GM21526 (cell line): ENCODE results near the gene PIGL.
"Not testable (repeated sequence)": the region's sequence is repeated elsewhere in the genome, so short reads cannot be mapped to it uniquely, and the experiment has no call there.

Source experiments
- ATAC-seq: cut with Tn5 transposase; IDR thresholded peaks from one replicate; pipeline ENCODE4 v1.9.1; 2021; ENCODE audit warnings: moderate library complexity; ENCODE audit not compliant: unreplicated experiment, low FRiP score

PIGL gene

DNA sequence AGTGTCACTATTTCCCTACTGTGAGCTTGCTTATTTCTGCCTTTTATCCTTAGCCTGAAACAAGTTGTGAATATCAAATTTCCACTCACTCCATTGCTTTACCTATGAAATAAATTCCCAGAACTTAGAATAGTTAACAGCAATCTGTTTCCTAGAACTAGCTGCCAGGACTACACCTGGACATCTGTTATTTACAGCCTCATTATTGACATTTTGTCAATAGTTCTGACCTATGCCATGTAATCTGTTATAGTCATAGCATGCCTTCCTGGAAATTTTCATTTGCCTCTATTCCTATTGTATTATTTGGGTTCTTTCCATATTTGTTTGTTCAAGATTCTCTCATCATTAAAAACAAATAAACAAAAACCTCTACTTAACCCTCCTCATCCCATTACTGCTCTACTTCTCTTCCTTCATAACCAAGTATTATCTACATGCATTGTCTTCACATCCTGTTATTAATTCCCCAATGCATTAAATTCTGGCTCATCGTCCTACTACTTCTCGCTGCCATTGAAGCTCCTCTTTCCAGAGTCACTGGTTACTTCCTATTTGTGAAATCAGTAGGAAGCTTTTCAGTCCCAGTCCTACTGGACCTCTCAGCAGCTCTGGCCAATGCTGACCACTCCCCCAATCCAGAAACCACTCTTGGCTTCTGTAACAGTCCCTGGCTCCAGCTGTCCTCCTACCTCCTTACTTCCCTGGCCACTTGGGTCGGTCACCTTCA lies 55.3 kb downstream of the PIGL start:
- ATAC-seq, result no peak

DNA sequence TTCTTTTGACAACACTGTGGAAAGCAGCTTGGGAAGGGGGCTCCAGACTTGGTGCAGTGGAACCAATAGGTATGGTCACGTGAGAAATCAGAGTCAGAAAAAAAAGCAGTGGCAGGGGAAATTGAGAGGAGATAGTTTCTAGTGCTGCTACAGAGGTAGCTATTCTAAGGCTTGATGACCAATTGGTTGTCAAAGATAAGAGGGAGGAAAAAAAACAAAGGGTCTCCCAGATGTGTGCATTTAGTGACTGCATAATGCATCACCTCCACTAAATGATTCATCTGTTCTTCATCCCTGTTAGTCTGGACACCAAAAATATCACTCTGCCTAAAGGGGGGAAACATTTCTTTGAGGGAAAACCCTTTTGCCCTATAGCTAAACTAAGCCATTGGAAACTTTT lies 56.5 kb downstream of the PIGL start:
- no peak for ATAC-seq

GRCh38 chr17:16273929-16274339 lies 56.9 kb downstream of the PIGL start:
- no peak for ATAC-seq

DNA sequence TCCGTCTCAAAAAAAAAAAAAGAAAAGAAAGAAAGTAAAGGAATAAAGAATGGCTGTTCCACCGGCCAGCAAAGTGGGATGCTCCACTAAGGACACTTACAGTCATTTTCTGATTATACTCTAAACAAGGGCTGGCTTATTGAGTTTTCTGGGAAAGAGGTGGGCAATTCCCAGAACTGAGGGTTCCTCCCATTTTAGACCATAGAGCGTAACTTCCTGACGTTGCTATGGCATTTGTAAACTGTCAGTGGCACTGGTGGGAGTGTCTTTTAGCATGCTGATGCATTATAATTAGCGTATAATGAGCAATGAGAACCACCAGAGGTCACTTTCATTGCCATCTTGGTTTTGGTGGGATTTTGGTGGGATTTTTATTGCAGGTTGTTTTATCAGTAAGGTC lies 58.0 kb downstream of the PIGL start:
- no peak for ATAC-seq

DNA sequence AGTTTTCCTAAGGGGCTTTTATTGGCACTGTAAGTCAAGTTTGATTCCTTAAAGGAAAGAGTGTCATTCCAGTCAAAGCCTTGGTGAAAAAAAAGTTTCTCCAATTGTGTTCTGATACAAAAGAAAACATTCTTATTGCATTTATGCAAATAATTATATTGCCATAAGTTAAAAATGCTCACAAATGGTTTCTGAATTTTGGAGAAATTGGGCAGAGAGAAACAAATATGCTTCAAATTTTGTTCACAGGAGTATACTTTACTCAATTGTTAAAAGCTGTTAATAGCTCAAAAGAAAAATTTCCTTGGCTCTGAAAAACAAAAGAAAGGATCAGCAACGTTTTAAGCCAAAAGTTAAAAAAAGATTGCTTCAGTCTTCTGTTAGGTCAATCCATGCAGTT lies 60.2 kb downstream of the PIGL start:
- ATAC-seq, result no peak

- ATAC-seq, result no peak
Measured at GRCh38 chr17:16281351-16281750, 64.3 kb downstream of the PIGL start.

DNA sequence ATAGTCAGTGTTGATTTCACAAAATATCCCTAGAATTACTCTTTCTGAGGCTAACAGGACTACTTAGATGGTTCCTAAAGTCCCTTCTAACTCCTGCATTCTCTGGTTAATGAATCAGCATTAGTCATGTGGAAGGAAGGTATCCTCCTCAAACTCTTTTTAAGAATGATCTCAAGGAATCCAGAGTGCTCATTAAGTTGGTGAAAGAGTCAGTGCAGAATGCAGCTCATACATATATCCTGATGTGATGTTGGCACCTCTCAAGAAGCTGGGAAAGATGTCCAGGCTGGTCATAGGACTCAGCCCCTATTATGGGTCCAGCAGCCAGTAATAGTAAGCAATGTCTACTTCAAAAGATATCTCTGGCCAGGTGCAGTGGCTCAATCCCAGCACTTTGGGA lies 65.5 kb downstream of the PIGL start:
- no peak for ATAC-seq

DNA sequence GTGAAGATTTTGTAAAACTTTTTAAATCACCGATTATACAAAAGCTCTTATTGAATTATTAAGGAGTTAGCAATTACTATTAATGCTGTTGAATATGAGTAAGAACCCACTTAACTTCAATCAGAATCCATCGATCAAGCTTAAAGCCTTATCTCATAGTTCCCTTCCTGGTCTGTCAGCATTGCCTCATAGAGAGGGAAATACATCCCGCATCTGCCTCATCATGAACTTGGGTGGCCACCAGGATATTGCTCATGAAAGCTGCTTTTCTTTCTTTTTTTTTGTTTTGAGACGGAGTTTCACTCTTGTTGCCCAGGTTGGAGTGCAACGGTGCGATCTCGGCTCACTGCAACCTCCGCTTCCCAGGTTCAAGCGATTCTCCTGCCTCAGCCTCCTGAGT lies 66.7 kb downstream of the PIGL start:
- no peak for ATAC-seq

DNA sequence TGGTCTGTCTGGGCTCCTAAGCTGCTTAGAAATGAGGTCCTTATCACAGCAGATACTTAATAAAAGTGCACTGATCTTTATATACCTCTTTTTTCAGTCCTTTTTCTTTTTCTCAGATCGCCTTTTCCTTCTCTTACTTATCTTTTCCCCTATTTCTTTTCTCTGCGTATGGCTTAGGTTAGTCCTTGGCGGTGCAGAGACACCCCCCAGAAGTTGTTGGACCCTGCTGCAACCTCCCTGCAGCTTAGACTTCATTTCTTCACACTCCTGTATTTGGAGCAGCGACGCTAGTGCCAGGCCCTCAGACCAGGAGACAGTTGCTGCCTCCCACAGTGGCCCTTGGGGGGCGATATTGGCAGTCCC lies 68.6 kb downstream of the PIGL start:
- ATAC-seq, result no peak

- ATAC-seq, result peak; percentile 76
Measured at GRCh38 chr17:16286009-16286946, 69.3 kb downstream of the PIGL start.

DNA sequence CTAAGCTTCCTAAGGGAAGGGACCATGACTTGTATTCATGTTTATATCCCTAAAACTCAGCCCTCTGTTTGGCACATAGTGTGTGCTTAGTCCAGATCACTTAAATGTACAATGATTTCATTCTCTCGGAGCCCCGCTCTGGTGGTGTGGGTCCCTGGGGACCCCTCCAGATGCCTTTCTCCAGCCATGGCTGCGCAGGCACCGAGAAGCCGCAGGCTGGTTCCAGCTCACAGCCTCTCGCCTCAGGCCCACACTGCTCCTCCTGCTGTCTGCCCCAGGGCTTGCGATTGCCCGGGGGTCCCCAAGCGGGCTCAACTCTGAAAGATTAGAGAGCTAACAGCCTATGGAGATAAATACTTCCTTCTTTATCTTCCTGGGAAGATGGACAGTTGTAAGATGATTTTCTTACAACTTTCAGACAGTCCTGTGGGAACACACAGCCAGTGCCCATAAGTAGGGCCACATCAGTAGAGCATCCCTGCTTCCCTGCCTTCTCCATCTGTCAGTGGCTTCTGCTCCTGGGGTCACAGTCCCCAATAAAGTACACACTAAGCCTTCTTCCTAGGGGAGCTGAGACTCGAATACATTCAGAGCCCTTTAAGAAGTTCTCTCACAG lies 70.0 kb downstream of the PIGL start:
- ATAC-seq, result peak; percentile 39

DNA sequence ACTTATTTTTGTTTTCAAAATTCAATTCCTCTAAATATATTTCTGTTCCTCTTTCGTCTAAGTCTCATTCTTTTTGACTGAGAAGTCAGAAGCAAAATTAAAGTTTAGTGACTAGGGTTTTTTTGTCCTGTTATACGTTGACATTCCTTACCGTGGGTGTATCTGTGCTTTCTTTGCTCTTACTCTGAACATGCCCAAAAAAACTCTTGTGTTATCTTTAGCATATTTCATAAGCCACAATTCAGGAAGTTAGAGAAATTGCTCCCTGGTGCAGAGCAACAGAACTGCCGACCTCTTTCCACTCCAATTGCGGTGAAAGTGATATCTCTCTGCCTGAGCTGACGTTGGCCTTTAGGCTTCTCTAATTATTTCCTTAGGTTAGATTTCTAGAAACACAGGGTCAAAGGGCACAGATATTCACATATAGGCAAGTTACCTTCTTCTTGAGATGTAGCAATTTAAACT lies 70.6 kb downstream of the PIGL start:
- ATAC-seq, result peak; percentile 31

GRCh38 chr17:16288860-16289571 lies 72.0 kb downstream of the PIGL start:
- no peak for ATAC-seq

DNA sequence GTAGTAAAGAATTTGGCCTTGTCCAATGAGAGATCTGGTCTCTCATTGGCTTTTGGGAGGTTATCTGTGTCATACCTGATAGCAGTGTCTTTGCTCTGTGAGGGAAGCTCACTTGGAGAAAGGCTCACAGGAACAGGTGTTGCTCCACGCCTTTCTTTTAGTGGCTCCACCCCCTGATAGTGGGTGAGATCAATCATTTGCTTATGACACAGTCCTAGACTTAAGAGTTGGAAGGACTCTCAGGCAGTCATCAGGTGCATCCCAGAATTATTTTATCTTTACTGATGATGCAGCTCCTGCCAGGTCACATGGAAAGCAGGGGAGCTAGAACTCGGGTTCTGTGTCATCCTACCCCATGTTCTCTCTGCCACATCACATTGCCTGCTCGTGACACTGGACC lies 76.9 kb downstream of the PIGL start:
- no peak for ATAC-seq

DNA sequence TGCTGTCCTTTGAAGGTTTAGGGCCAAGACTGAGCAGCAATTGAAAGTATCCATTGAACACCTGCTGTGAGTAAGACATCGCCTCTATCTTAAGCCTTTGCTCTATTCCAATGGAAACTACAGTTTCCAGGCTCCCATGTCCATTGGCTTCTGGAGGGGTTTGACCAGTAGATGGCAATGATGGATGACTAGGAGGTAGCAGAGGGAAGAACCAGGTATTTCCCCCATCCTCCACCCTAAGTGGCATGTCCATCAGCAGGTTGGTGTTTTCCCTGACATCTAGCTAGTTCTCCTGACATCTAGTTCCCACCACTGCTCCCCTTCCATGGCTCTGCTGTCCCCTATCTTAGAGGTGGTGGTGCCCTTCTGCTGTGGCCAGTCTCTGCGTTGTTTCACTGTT lies 77.5 kb downstream of the PIGL start:
- no peak for ATAC-seq

DNA sequence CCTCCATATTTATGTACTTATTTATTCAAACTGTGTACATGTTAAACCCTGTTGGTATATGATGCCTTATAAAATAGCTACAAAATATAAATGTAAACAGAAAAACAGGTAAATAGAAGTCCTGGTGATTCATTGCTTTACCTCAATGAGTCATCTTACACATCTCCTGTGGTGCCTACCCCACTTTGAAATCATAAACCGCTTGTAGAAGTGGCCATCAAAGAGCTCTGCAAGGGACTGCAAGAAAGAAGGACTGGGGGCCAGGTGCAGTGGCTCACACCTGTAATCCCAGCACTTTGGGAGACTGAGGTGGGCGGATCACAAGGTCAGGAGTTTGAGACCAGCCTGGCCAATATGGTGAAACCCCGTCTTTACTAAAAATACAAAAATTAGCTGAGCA lies 79.1 kb downstream of the PIGL start:
- ATAC-seq, result not testable (repeated sequence)

GRCh38 chr17:16297367-16298139 lies 80.5 kb downstream of the PIGL start:
- ATAC-seq, result no peak

GRCh38 chr17:16298140-16298662 lies 81.2 kb downstream of the PIGL start:
- ATAC-seq, result no peak

DNA sequence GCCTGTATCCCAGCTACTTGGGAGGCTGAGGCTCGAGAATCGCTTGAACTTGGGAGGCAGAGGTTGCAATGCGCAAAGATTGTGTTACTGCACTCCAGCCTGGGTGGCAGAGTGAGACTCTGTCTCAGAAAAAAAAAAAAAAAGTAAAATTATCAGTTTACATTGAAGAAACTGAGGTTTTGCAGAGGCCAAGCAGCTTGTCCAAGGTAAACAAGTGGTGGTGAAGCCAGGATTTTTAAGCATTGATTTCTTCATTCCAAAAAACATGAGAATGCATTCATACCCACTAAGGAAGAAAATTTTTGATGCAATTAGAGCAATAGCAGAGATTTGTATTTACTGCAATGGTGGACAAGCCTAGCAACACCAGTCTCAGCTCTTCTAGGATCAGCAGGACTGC lies 83.5 kb downstream of the PIGL start:
- ATAC-seq, result no peak
